Measurements from ENCODE around the gene ZNF763.
A peak's percentile ranks its signal among the peaks of the same experiment; 100 is the strongest.

Gene ZNF763

DNA sequence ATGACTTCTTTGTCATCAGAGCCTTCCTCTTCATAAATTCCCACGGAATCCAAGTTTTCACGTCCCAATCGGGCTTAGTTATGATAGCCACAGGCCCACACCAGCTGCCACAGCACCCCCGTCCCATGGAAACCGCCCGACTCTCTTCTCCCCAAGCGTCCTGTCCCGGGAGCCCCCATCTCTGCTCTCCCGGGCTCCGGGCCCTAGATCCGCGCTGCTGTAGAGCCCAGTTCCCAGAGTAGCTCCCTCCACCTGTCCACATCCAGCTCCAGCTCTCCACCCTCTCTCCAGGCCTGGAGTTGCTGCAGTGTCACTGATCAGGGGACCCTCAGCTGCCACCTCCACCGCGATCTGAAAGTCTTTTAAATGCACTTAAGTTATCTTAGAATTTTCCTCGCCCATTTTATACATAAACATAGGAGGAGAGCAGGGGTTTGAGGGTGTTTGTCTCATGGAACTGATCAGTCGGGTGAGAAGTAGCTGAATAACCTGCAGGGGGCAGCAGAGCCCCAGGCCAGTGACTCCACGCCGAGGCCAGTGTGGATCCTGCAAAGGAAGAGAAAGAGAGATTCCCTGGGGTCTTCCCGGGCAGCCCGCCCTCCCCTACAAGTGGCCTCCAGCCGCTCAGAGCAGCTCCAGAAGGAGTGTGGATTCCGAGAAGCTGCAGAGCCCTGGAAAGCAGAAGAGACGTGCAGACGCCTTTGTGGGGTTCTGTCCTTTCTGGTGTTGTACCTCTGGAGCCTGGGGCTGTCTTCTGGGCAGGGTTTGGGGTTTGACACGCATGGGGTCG, 1.1 kb upstream of the ZNF763 start:
- H3K4me3 ChIP-seq (ENCODE audit: low read depth, low read length), result no peak overlapping the region
- TF ChIP-seq, protein P1, sequence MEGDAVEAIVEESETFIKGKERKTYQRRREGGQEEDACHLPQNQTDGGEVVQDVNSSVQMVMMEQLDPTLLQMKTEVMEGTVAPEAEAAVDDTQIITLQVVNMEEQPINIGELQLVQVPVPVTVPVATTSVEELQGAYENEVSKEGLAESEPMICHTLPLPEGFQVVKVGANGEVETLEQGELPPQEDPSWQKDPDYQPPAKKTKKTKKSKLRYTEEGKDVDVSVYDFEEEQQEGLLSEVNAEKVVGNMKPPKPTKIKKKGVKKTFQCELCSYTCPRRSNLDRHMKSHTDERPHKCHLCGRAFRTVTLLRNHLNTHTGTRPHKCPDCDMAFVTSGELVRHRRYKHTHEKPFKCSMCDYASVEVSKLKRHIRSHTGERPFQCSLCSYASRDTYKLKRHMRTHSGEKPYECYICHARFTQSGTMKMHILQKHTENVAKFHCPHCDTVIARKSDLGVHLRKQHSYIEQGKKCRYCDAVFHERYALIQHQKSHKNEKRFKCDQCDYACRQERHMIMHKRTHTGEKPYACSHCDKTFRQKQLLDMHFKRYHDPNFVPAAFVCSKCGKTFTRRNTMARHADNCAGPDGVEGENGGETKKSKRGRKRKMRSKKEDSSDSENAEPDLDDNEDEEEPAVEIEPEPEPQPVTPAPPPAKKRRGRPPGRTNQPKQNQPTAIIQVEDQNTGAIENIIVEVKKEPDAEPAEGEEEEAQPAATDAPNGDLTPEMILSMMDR (IDR thresholded peaks at IDR 0.05; ENCODE audit: low read depth, low read length), result peak; percentile 61

DNA sequence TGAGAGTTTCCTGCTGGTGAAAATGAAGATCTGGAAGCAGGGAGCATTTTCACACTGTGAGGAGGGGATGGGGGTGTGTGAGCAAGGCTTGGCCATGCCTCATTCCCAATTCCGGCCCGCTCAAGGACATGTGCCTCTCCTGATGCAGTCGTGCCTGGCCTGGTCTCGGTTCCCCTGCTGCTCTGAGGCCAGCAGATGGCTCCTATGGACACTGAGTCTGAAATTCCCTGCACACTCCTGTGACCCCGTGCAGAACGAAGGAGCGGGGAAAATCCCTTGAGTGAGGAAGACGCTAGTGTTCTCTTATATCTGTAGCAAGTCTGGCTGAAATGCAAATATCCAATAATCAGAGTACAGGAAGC, 363 bp upstream of the ZNF763 start:
- H3K4me3 ChIP-seq (ENCODE audit: low read depth, low read length), result peak overlapping the region; percentile 81
- TF ChIP-seq, protein P1 (IDR thresholded peaks at IDR 0.05; ENCODE audit: low read depth, low read length), result 0 out of 2 replicates have a peak, but pooled peaks have one; percentile 5

DNA sequence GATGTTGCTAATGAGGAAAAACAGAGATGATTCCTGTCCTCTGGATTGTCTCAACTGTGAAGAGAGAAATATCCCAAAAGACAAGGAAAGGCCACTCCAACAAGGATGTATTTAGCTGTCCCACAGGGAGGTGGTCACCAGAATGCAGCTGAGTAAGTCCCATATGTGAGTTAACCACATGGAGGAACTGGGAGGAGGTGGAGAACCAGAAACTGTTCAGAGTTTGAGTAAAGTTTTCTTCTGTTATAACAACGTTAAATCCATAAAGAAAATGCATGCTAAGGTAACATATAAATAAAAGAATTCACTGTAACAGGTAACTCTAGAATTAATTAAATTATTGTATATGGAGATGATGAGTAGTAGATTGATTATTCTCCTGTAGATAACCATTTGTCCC, 5.3 kb downstream of the ZNF763 start:
- TF ChIP-seq, protein P1 (IDR thresholded peaks at IDR 0.05; ENCODE audit: low read depth, low read length), result no peak
- H3K4me3 ChIP-seq (ENCODE audit: low read depth, low read length), result no peak overlapping the region

DNA sequence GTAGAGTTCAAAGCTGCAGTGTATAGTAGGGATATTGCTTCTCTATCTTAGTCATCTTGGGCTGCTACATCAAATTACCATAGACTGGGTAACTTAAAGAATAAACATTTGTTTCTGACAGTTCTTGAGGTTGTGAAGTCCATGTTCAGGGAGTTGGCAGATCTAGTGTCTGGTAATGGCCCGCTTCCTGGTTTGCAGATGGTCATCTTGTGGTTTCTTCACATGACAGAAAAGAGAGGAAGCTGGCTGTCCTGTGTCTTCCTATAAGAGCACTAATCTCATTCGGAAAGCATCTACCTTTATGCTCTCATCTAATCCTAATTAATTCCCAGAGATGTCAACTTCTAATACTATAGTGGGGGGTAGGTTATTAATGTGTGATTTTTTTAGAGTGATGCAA, 6.2 kb downstream of the ZNF763 start:
- TF ChIP-seq, protein P1 (IDR thresholded peaks at IDR 0.05; ENCODE audit: low read depth, low read length), result no peak

DNA sequence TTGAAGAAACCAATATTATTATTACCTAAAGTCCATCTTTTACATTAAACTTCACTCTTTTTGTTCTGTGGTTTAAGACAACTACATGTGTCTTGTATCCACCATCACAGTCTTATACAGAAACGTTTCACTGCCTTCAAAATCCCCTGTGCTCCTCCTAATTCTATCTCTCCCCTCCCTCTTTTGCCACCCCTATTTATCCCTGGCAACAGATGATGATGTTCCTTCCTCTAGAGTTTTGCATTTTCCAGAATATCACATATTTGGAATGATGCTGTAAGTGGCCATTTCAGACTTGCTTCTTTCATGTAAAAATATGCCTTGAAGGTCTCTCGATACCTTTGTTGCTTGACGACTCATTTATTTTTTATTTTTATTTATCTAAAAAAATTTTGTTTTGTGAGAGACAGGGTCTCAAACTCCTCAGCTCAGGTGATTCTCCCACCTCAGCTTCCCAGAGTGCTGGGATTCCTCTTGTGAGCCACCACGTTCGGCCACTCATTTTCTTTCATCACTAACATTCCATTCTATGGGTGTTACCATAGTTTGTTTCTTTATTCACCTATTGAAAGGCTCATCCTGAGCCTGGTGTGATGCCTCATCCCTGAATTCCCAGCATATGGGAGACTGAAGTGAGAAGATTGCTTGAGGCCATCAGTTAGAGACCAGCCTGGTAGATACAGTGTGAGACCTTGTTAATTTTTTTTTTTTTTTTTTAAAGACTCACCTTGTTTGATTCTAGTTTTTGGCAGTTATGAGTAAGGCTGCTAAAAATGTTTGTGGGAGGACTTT, 8.4 kb downstream of the ZNF763 start:
- TF ChIP-seq, protein P1 (IDR thresholded peaks at IDR 0.05; ENCODE audit: low read depth, low read length), result no peak

More for the DNA sequence above, 6.2 kb downstream of the ZNF763 start:
- H3K4me3 ChIP-seq (ENCODE audit: low read depth, low read length), result no peak overlapping the region

DNA sequence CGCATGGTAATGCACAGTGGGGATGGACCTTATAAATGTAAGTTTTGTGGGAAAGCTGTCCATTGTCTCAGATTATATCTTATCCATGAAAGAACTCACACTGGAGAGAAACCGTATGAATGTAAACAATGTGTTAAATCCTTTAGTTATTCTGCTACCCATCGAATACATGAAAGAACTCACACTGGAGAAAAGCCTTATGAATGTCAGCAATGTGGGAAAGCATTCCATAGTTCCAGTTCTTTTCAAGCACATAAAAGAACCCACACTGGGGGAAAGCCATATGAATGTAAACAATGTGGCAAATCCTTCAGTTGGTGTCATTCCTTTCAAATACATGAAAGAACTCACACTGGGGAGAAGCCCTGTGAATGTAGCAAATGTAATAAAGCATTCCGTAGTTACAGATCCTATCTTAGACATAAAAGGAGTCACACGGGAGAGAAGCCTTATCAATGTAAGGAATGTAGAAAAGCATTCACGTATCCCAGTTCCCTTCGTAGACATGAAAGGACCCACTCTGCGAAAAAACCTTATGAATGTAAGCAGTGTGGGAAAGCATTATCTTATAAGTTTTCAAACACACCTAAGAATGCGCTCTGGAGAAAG, 13.8 kb downstream of the ZNF763 start:
- H3K4me3 ChIP-seq (ENCODE audit: low read depth, low read length), result no peak overlapping the region
- TF ChIP-seq, protein P1 (IDR thresholded peaks at IDR 0.05; ENCODE audit: low read depth, low read length), result no peak

More for the DNA sequence above, 8.4 kb downstream of the ZNF763 start:
- H3K4me3 ChIP-seq (ENCODE audit: low read depth, low read length), result no peak overlapping the region

All from WI38 (cell line).